K562 (cell line): ENCODE data around the gene GEMIN5. TPM values are rescaled to one million over a fixed set of nuclear protein-coding genes. Genes with fewer than 3 reads are reported as not detected.
A peak's percentile ranks its signal among the peaks of the same experiment; 100 is the strongest.

Experiments used
- ATAC-seq: fragments of 200-7000 bp; cut with Tn5 transposase; 3 replicates; pipeline ENCODE4 v1.9.1; 2020; ENCODE audit warnings: moderate library complexity
- BruUV-seq: library from RNA; stranded (reverse); fragments of 400-500 nt; replicated peaks from 2 replicates; lab custom pipeline; 2021; lab: Mats Ljungman, UMichigan
- CTCF ChIA-PET: fragments of 300-600 bp; formaldehyde crosslinking; extraction: SDS; loops from one replicate; lab custom pipeline; 2021; ENCODE audit warnings: low intra/inter-chr PET ratio; lab: Yijun Ruan, JAX
- POLR2A ChIA-PET: fragments of 300-600, 350-650 bp; sonication (Branson Sonifier 250); formaldehyde crosslinking; extraction: SDS; loops from one replicate; lab custom pipeline; 2021; ENCODE audit warnings: antibody characterized with exemption, inconsistent platforms; lab: Yijun Ruan, JAX
- DNase-seq, 4 experiments: peaks; one replicate each; pipeline versions ENCODE4 v3.0.0 to v3.0.0-alpha.2; 2011 to 2018; ENCODE audit warnings: low spot score in 3 of 4, mixed read lengths in 3 of 4; ENCODE audit errors: extremely low read depth in 1 of 4
- FAIRE-seq: peaks from 2 replicates; lab custom pipeline; 2011; peaks lifted over from hg19 to GRCh38; lab: Jason Lieb, UNC
- H2AFZ ChIP-seq: 2 replicates; pipeline ENCODE4 v1.6.0; 2011; ENCODE audit warnings: low read depth, low read length, control low read depth, inconsistent platforms
- H3K27ac ChIP-seq: fragments of 200-600 bp; 3 replicates; pipeline ENCODE4 v1.8.0; 2011; ENCODE audit warnings: low read depth, mild to moderate bottlenecking, control low read depth, inconsistent platforms, low read length, moderate library complexity, mixed read lengths; ENCODE audit errors: extremely low read depth
- H3K27me3 ChIP-seq, 2 experiments: fragments of 300-600 bp in 1 of 2; 2 replicates in 1 of 2; 3 replicates in 1 of 2; pipeline versions ENCODE4 v1.6.0 to v1.8.0; 2011; ENCODE audit warnings: inconsistent platforms in 2 of 2, low read length in 2 of 2, mild to moderate bottlenecking in 1 of 2, mixed read lengths in 1 of 2, moderate library complexity in 1 of 2; ENCODE audit not compliant: control insufficient read depth in 2 of 2, insufficient read depth in 2 of 2
- H3K36me3 ChIP-seq: fragments of 300-600 bp; 3 replicates; pipeline ENCODE4 v1.8.0; 2011; ENCODE audit warnings: mild to moderate bottlenecking, low read length, inconsistent platforms; ENCODE audit not compliant: control insufficient read depth, insufficient read depth
- H3K4me1 ChIP-seq, 2 experiments: fragments of 200-600 bp in 1 of 2; replicated peaks in 1 of 2; 2 replicates in 1 of 2; 3 replicates in 1 of 2; pipeline versions ENCODE4 v1.5.1 to v1.8.0; 2011; ENCODE audit warnings: inconsistent platforms in 2 of 2, low read length in 2 of 2, mild to moderate bottlenecking in 1 of 2, mixed read lengths in 1 of 2, moderate library complexity in 1 of 2; ENCODE audit not compliant: control insufficient read depth in 2 of 2, insufficient read depth in 2 of 2
- H3K4me2 ChIP-seq: 2 replicates; pipeline ENCODE4 v1.6.1; 2011; ENCODE audit warnings: low read length, control low read depth, inconsistent platforms, mixed read lengths; ENCODE audit not compliant: insufficient read depth
- H3K4me3 ChIP-seq: fragments of 200-600 bp; sonication (generic), shearing (Covaris generic); 2 replicates; pipeline ENCODE4 v1.5.1; 2016; ENCODE audit warnings: control low read depth, inconsistent platforms
- H3K79me2 ChIP-seq: fragments of 200-600 bp; 3 replicates; pipeline ENCODE4 v1.8.0; 2011; ENCODE audit warnings: low read length, inconsistent platforms; ENCODE audit not compliant: control insufficient read depth, insufficient read depth
- H3K9ac ChIP-seq, 2 experiments: 2 replicates each; pipeline versions ENCODE4 v1.6.0 to v1.6.1; 2011; ENCODE audit warnings: low read depth in 2 of 2, low read length in 2 of 2, control low read depth in 1 of 2, inconsistent platforms in 1 of 2, mild to moderate bottlenecking in 1 of 2, mixed read lengths in 1 of 2; ENCODE audit not compliant: insufficient read depth in 1 of 2
- H3K9me1 ChIP-seq: one replicate; pipeline ENCODE4 v1.6.0; 2011; ENCODE audit warnings: inconsistent platforms, mild to moderate bottlenecking, low read length, moderate library complexity; ENCODE audit not compliant: control insufficient read depth, insufficient read depth
- H3K9me3 ChIP-seq: replicated peaks from 2 replicates; pipeline ENCODE4 v1.5.1; 2011; ENCODE audit warnings: low read depth, low read length, inconsistent platforms; ENCODE audit not compliant: control insufficient read depth, insufficient read depth
- H4K20me1 ChIP-seq: replicated peaks from 2 replicates; pipeline ENCODE4 v1.6.1; 2011; ENCODE audit warnings: low read length, inconsistent platforms, mixed read lengths; ENCODE audit not compliant: control insufficient read depth, insufficient read depth
- MEIS2 ChIP-seq: fragments of 450-650 bp; IDR thresholded peaks from 2 replicates; pipeline ENCODE4 v1.6.1; 2014; ENCODE audit warnings: mild to moderate bottlenecking; ENCODE audit not compliant: partially characterized antibody
- NONO ChIP-seq, 2 experiments: fragments of 200-400 bp in 1 of 2; fragments of 450-650 bp in 1 of 2; formaldehyde crosslinking in 1 of 2; IDR thresholded peaks; 2 replicates each; pipeline ENCODE4 v1.6.1; 2017; ENCODE audit warnings: low read depth in 2 of 2, mild to moderate bottlenecking in 2 of 2, moderate library complexity in 2 of 2, low read length in 1 of 2
- ZNF24 ChIP-seq: fragments of 450-650 bp; IDR thresholded peaks from 2 replicates; pipeline ENCODE4 v1.6.1; 2016
- WGBS: fragments of 100-300 bp; shearing (Covaris generic); methylation state at CpG from one replicate; pipeline ENCODE4 v1.1.6; 2016; ENCODE audit warnings: low coverage, mixed read lengths; ENCODE audit not compliant: insufficient coverage; ENCODE audit errors: missing lambda C conversion rate; 5-methylcytosine and 5-hydroxymethylcytosine counted together
- in situ Hi-C: fragments of 300-500 bp; cut with MboI; formaldehyde crosslinking; loops from 4 replicates; pipeline ENCODE4 v1.15.0; 2018; ENCODE audit warnings: inconsistent platforms, mixed read lengths
- intact Hi-C: fragments of 100-400 bp; cut with micrococcal nuclease; formaldehyde crosslinking; loops from 2 replicates; pipeline ENCODE4 v1.14.2; 2022
- polyA plus RNA-seq, 8 experiments: library from polyadenylated mRNA; depleted of rRNA in 4 of 8; stranded (reverse) in 5 of 8; unstranded in 3 of 8; fragments of >200 nt; fragmentation: Nextera tagmentation in 2 of 8; fragmentation: Illumina TruSeq in 1 of 8; extraction: Ambion mirVana in 2 of 8; extraction: Trizol in 1 of 8; gene quantifications; 2 replicates each; pipeline versions ENCODE4 v1.2.1 to v1.2.3, GENCODE V29; 2011 to 2014; ENCODE audit warnings: inconsistent platforms in 1 of 8, missing spikeins in 1 of 8
- total RNA-seq, 7 experiments: library from RNA; depleted of rRNA in 6 of 7; stranded (reverse); fragments of >200 nt in 6 of 7; fragmentation: Illumina TruSeq in 2 of 7; extraction: Trizol in 2 of 7; gene quantifications; 2 replicates each; pipeline versions ENCODE4 v1.2.1 to v1.2.3, GENCODE V29; 2011 to 2021; ENCODE audit warnings: low replicate concordance in 1 of 7
- TF ChIP-seq, protein P1 (sequence below), 2 experiments: IDR thresholded peaks in 1 of 2; conservative IDR thresholded peaks in 1 of 2; 2 replicates each; pipeline ENCODE4 v1.6.1; 2016; ENCODE audit warnings: low read depth in 2 of 2, mild to moderate bottlenecking in 1 of 2, missing compliant biosample characterization in 1 of 2, missing genetic modification characterization in 1 of 2, moderate library complexity in 1 of 2
- TF ChIP-seq, protein P2 (sequence below): fragments of 450-650 bp; IDR thresholded peaks from 2 replicates; pipeline ENCODE4 v1.6.1; 2016

Gene GEMIN5
- total and polyA plus RNA-seq, 9 of the 15 experiments (the other 6 are each of a cell fraction or from before 2014, with no cell fraction given): 10.3 to 48.2 (median 34.7) TPM

DNA sequence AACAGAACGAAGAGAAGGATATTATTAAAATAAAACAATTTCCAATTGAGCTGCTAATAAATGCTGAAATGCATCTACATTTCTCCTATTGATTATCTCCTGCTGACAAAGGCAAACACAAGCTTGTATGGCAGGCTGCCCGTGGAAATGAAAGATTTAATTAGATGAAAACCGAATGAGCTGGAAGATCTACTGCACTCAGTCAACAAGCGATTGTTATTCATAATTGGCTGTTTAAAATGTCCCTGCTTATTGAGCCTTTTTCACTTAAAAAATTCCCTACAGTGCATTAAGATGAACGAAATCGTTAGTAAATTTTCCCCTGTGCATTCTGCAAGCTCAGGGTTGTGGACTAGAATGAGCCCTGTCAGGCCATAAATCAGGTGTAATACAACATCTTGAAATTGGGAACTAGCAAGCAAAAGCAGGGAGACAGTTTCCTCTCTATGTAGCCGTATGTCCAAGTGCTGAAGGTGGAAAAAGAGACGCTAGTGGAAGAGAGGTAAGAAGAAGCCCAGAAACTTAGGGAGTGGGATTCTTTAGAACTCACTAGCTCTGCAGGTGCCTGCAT lies 47.0 kb upstream of the GEMIN5 start:
- no peak for FAIRE-seq
- ChIA-PET CTCF (no interaction called here), POLR2A (interaction anchor here (0.7 to 1.2 kb wide), 2 partner anchors 17 to 333 kb away, joined by 3 read pairs; no protein-coding TSS in a partner anchor)
- intact Hi-C loops (no loop called here), in situ Hi-C loops (no loop called here)
- Histone ChIP-seq H3K36me3 (no peaks in the 10 kb centered on the region), H3K4me1 (no peaks in the 10 kb centered on the region), H3K4me3 (no peak overlapping the region), H4K20me1 (no peaks in the 10 kb centered on the region), H3K27me3 (peaks cover 13 to 20% of the 10 kb centered on the region in 2 experiments; a peak in 4 of 5 replicates), H3K9me3 (peaks cover 2% of the 10 kb centered on the region; the same call in 1 of the 2 replicates), H2AFZ (no peak overlapping the region), H3K27ac (no peak overlapping the region), H3K9ac (no peak overlapping the region), H3K4me2 (no peak overlapping the region), H3K9me1 (no peaks in the 10 kb centered on the region), H3K79me2 (no peaks in the 10 kb centered on the region)
- TF ChIP-seq, protein P1, sequence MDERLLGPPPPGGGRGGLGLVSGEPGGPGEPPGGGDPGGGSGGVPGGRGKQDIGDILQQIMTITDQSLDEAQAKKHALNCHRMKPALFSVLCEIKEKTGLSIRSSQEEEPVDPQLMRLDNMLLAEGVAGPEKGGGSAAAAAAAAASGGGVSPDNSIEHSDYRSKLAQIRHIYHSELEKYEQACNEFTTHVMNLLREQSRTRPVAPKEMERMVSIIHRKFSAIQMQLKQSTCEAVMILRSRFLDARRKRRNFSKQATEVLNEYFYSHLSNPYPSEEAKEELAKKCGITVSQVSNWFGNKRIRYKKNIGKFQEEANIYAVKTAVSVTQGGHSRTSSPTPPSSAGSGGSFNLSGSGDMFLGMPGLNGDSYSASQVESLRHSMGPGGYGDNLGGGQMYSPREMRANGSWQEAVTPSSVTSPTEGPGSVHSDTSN (CRISPR knock-in tag; IDR thresholded peaks at IDR 0.05; ENCODE audit: low read depth): no peak
- TF ChIP-seq, protein P1 (tag; conservative IDR thresholded peaks at IDR 0.05; ENCODE audit: low read depth): peak; percentile 87
- TF ChIP-seq ZNF24 (no peak), MEIS2 (peak; percentile 78), NONO (IDR thresholded peaks at IDR 0.05; ENCODE audit: low read depth in 2 of 2, low read length in 1 of 2) (no peak)
- TF ChIP-seq, protein P2, sequence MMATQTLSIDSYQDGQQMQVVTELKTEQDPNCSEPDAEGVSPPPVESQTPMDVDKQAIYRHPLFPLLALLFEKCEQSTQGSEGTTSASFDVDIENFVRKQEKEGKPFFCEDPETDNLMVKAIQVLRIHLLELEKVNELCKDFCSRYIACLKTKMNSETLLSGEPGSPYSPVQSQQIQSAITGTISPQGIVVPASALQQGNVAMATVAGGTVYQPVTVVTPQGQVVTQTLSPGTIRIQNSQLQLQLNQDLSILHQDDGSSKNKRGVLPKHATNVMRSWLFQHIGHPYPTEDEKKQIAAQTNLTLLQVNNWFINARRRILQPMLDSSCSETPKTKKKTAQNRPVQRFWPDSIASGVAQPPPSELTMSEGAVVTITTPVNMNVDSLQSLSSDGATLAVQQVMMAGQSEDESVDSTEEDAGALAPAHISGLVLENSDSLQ: peak; percentile 89
- no peak for ATAC-seq
- under 1% methylated on average over 8 of the region's 8 CpGs for WGBS
- BruUV-seq: no TSS peak
- no peak for DNase-seq
